Sciatic nerve (tissue), 1 donor: ENCODE data around the gene PDCD7. TPM values are rescaled to one million over a fixed set of nuclear protein-coding genes. Genes with fewer than 3 reads are reported as not detected.

Experiments
- total RNA-seq: library from RNA; stranded (reverse); fragmentation: NEBNext Ultra II Directional; extraction: Animal tissue kit (Norgen Biotek cat#: 25700); gene quantifications from one replicate; pipeline ENCODE4 v1.2.1, GENCODE V29; 2021
- donor health status: DM: no; HTN: no; CAD: no.

The PDCD7 gene
- total RNA-seq, 1 donor from 2014 or later, result 29.6 TPM

Other genes starting within 250 kb of the PDCD7 start
- gene ANKDD1A, start 221.9 kb downstream of the PDCD7 start, total RNA-seq, result 25.5 TPM
- 73.6 TPM for gene SPG21, start 143.9 kb downstream of the PDCD7 start, total RNA-seq
- 15.1 TPM for gene MTFMT, start 104.2 kb downstream of the PDCD7 start, total RNA-seq
- 0.53 TPM for gene SLC51B, start 88.4 kb downstream of the PDCD7 start, total RNA-seq
- 23.0 TPM for gene RASL12, start 65.8 kb downstream of the PDCD7 start, total RNA-seq
- 0.27 TPM for gene KBTBD13, start 57.1 kb downstream of the PDCD7 start, total RNA-seq
- gene UBAP1L, start 18.6 kb downstream of the PDCD7 start, total RNA-seq, result 13.4 TPM
- 49.8 TPM for gene CLPX, start 51.5 kb upstream of the PDCD7 start, total RNA-seq
- 37.9 TPM for gene CILP, start 77.7 kb upstream of the PDCD7 start, total RNA-seq
- 13.6 TPM for gene PARP16, start 153.1 kb upstream of the PDCD7 start, total RNA-seq
- gene RNU5A-1, start 162.2 kb upstream of the PDCD7 start, total RNA-seq, result not detected
- 44.7 TPM for gene RNU5B-1, start 170.9 kb upstream of the PDCD7 start, total RNA-seq
- gene IGDCC3, start 244.2 kb upstream of the PDCD7 start, total RNA-seq, result not detected